GM08714 (cell line): ENCODE measurements around the gene RAPGEF4.

Experiments
- H3K4me3 ChIP-seq: fragments of 200-500 bp; sonication (Bioruptor generic); 2 replicates; pipeline ENCODE4 v1.5.1; 2014; ENCODE audit warnings: mild to moderate bottlenecking, low read length, inconsistent platforms
- ZNF274 ChIP-seq: IDR thresholded peaks from 2 replicates; pipeline ENCODE4 v1.6.1; 2012; ENCODE audit warnings: mild to moderate bottlenecking, low read depth, low read length

Gene RAPGEF4

GRCh38 chr2:172842511-172843265, 107.0 kb downstream of the RAPGEF4 start:
- H3K4me3 ChIP-seq = no peak overlapping the region
- TF ChIP-seq ZNF274 = no peak

GRCh38 chr2:172843266-172843582, 107.6 kb downstream of the RAPGEF4 start:
- TF ChIP-seq ZNF274 = no peak
- H3K4me3 ChIP-seq = no peak overlapping the region

- no peak for TF ChIP-seq ZNF274
- H3K4me3 ChIP-seq = no peak overlapping the region
Measured at GRCh38 chr2:172843902-172844715, 108.5 kb downstream of the RAPGEF4 start.

GRCh38 chr2:172845028-172845630, 109.5 kb downstream of the RAPGEF4 start:
- TF ChIP-seq ZNF274 = no peak
- no peak overlapping the region for H3K4me3 ChIP-seq

- H3K4me3 ChIP-seq = no peak overlapping the region
- no peak for TF ChIP-seq ZNF274
Measured at GRCh38 chr2:172846551-172846950, 110.9 kb downstream of the RAPGEF4 start.

GRCh38 chr2:172847188-172847587, 111.5 kb downstream of the RAPGEF4 start:
- no peak for TF ChIP-seq ZNF274
- no peak overlapping the region for H3K4me3 ChIP-seq

GRCh38 chr2:172848519-172848918, 112.9 kb downstream of the RAPGEF4 start:
- no peak overlapping the region for H3K4me3 ChIP-seq
- no peak for TF ChIP-seq ZNF274

- no peak overlapping the region for H3K4me3 ChIP-seq
- no peak for TF ChIP-seq ZNF274
Measured at GRCh38 chr2:172849519-172850217, 114.0 kb downstream of the RAPGEF4 start.

GRCh38 chr2:172855588-172855987, 119.9 kb downstream of the RAPGEF4 start:
- H3K4me3 ChIP-seq = no peak overlapping the region
- TF ChIP-seq ZNF274 = no peak

GRCh38 chr2:172856606-172857005, 121.0 kb downstream of the RAPGEF4 start:
- TF ChIP-seq ZNF274 = no peak
- H3K4me3 ChIP-seq = no peak overlapping the region

GRCh38 chr2:172858473-172858745, 122.8 kb downstream of the RAPGEF4 start:
- H3K4me3 ChIP-seq = no peak overlapping the region
- TF ChIP-seq ZNF274 = no peak

GRCh38 chr2:172859581-172860335, 124.1 kb downstream of the RAPGEF4 start:
- TF ChIP-seq ZNF274 = no peak
- H3K4me3 ChIP-seq = no peak overlapping the region

GRCh38 chr2:172860336-172860707, 124.7 kb downstream of the RAPGEF4 start:
- no peak for TF ChIP-seq ZNF274
- no peak overlapping the region for H3K4me3 ChIP-seq

GRCh38 chr2:172861098-172861497, 125.5 kb downstream of the RAPGEF4 start:
- no peak for TF ChIP-seq ZNF274
- H3K4me3 ChIP-seq = no peak overlapping the region
